Prostate gland (tissue), 2 donors: ENCODE data around the gene FFAR4. TPM values are rescaled to one million over a fixed set of nuclear protein-coding genes. Genes with fewer than 3 reads are reported as not detected.
A peak's percentile ranks its signal among the peaks of the same experiment; 100 is the strongest.

Experiments
- DNase-seq: peaks from one replicate; pipeline ENCODE4 v3.0.0-alpha.2; 2019; ENCODE audit warnings: low spot score
- H3K27ac ChIP-seq, 2 donors: fragments of 200-600 bp; sonication (generic); 2 replicates each; pipeline ENCODE4 v1.5.1; 2017 to 2019
- H3K27me3 ChIP-seq: fragments of 200-600 bp; sonication (generic); replicated peaks from 2 replicates; pipeline ENCODE4 v1.5.1; 2019; ENCODE audit not compliant: insufficient read depth
- H3K36me3 ChIP-seq, 2 donors: fragments of 200-600 bp; sonication (generic); 1 replicate in 1 of 2; 2 replicates in 1 of 2; pipeline versions ENCODE4 v1.5.1 to v1.8.1; 2017 to 2019
- H3K4me1 ChIP-seq: fragments of 200-600 bp; sonication (generic); replicated peaks from 2 replicates; pipeline ENCODE4 v1.5.1; 2019
- H3K4me3 ChIP-seq, 2 donors: fragments of 200-600 bp; sonication (generic); 2 replicates each; pipeline ENCODE4 v1.5.1; 2017 to 2019
- H3K9me3 ChIP-seq: fragments of 200-600 bp; sonication (generic); 2 replicates; pipeline ENCODE4 v1.5.1; 2017
- POLR2A ChIP-seq: fragments of 450-650 bp; IDR thresholded peaks from one replicate; pipeline ENCODE4 v1.6.1; 2016; ENCODE audit warnings: antibody characterized with exemption, mild to moderate bottlenecking
- POLR2AphosphoS5 ChIP-seq: sonication (generic); formaldehyde crosslinking; IDR thresholded peaks from one replicate; pipeline ENCODE4 v1.6.1; 2017; ENCODE audit warnings: antibody characterized with exemption
- whole genome bisulfite sequencing: methylation state at CpG from one replicate; pipeline ENCODE4 v1.1.5; 2018; 5-methylcytosine and 5-hydroxymethylcytosine counted together
- intact Hi-C: fragments of 100-400 bp; cut with DNase I; formaldehyde crosslinking; loops from one replicate; pipeline ENCODE4 v1.14.2; 2022
- total RNA-seq, 2 donors: library from RNA; depleted of rRNA; stranded (reverse); fragments of >200 nt; gene quantifications; one replicate each; pipeline ENCODE4 v1.1.0, GENCODE V29; 2016
- TF ChIP-seq, protein P1 (sequence below), 4 experiments: fragments of 200-600 bp in 2 of 4; fragments of 450-650 bp in 2 of 4; sonication (generic) in 2 of 4; IDR thresholded peaks; 1 replicate in 3 of 4; 2 replicates in 1 of 4; pipeline ENCODE4 v1.5.1; 2016 to 2019; ENCODE audit warnings: antibody characterized with exemption in 4 of 4, mild to moderate bottlenecking in 2 of 4, moderate library complexity in 2 of 4

The FFAR4 gene
- total RNA-seq, 2 donors from 2014 or later: 0.18 TPM; not detected in 1

DNA sequence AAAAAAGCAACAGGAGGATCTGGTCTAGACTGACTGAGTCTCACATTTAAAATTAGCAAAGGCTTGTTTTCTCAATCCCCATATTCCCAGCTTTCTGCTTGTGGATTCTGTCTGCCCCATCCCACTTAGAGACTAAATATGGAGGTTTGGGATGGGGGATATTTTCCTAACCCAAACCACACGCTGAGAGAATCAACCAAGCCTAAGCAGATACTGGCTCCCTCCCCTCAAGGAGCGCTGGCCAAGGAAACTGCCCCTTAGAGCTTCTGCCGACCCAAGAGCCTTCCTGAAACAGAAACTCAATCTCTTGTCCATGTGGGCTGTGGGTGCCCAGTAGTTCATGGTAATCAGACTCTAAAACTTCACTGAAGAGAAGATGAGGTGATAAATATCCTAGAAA lies 3.9 kb downstream of the FFAR4 start:
- 52% methylated on average over 3 of the region's 3 CpGs for WGBS
- no peak overlapping the region for H3K27ac ChIP-seq
- H3K9me3 ChIP-seq: no peaks in the 10 kb centered on the region
- no peak overlapping the region for H3K4me3 ChIP-seq
- DNase-seq: no peak
- peaks cover 14% of the 10 kb centered on the region for H3K27me3 ChIP-seq
- intact Hi-C loops: no loop called here
- TF ChIP-seq, protein P1, sequence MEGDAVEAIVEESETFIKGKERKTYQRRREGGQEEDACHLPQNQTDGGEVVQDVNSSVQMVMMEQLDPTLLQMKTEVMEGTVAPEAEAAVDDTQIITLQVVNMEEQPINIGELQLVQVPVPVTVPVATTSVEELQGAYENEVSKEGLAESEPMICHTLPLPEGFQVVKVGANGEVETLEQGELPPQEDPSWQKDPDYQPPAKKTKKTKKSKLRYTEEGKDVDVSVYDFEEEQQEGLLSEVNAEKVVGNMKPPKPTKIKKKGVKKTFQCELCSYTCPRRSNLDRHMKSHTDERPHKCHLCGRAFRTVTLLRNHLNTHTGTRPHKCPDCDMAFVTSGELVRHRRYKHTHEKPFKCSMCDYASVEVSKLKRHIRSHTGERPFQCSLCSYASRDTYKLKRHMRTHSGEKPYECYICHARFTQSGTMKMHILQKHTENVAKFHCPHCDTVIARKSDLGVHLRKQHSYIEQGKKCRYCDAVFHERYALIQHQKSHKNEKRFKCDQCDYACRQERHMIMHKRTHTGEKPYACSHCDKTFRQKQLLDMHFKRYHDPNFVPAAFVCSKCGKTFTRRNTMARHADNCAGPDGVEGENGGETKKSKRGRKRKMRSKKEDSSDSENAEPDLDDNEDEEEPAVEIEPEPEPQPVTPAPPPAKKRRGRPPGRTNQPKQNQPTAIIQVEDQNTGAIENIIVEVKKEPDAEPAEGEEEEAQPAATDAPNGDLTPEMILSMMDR (IDR thresholded peaks at IDR 0.05): no peak
- TF ChIP-seq POLR2A: no peak
- no peak for TF ChIP-seq POLR2AphosphoS5
- H3K4me1 ChIP-seq: peaks cover 4% of the 10 kb centered on the region
- H3K36me3 ChIP-seq: no peaks in the 10 kb centered on the region

DNA sequence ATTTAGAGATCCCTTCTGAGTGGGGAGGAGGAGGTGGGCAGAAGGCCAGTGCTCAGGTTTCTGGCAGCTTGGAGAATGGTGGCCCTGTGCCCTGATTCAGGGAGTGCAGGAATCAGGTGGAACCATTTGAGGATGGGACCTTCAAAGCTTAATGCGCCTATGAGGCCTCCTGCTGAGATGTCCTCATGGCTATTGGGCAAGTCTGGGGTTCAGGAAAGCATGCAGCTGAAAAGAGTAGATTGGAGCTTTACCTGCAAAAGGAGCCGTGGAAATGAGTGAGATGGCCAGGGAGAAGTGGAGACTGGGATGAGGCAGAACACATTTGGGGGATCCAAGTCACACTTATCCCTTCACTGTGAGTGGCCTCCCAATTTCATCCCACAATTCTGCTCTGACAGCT lies 6.1 kb downstream of the FFAR4 start:
- TF ChIP-seq POLR2AphosphoS5 (no peak), POLR2A (no peak)
- TF ChIP-seq, protein P1 (IDR thresholded peaks at IDR 0.05): no peak
- peaks cover 5% of the 10 kb centered on the region for H3K4me1 ChIP-seq
- DNase-seq: no peak
- H3K4me3 ChIP-seq: no peak overlapping the region
- H3K27me3 ChIP-seq: peaks cover 7% of the 10 kb centered on the region
- H3K9me3 ChIP-seq: no peaks in the 10 kb centered on the region
- H3K36me3 ChIP-seq: no peaks in the 10 kb centered on the region
- H3K27ac ChIP-seq: no peak overlapping the region
- WGBS: 63% methylated on average over 2 of the region's 2 CpGs
- intact Hi-C loops: no loop called here

DNA sequence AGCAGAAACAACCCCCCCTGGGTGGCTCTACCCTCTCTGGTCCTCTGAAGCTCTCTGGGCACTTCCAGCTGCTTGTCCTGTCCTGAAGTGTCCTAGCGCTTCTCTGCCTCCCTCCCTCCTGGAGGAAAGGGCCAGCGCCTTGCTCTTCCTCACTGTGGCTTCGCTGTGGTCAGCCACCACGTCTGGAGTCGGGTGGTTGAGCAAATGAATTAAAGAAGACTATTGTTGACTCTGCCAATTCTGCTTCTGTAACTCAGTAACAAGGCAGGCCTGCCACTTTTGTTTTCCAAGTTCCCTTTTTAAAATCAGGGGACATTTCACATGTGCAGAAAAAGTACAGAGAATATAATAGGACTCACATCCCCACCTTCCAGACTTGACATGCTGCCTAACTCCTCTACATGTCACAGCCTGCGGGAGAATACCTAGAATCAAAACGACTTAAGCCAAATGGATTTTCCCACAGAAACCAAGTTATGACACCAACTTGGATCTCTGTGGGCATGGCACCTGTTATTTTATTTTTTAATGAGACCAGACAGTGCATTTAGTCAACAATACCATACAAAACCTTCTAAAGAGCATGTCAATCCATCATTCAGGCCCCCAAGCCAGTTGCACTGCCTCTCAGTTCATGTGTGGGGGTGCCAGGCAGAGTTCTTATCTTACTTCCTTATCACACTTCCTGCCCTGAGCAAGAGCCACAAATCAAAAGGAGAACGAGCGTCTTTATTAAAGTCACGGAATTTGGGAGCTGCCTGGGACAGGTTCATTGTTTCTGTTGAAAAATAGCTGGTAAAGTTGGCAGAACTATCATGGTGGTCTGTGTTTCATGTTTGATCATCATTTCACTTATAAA lies 6.8 kb downstream of the FFAR4 start:
- Histone ChIP-seq H3K9me3 (no peaks in the 10 kb centered on the region), H3K36me3 (no peaks in the 10 kb centered on the region), H3K4me3 (no peak overlapping the region), H3K4me1 (peaks cover 8% of the 10 kb centered on the region), H3K27me3 (peaks cover under 1% of the 10 kb centered on the region), H3K27ac (no peak overlapping the region)
- 16% methylated on average over 10 of the region's 10 CpGs for WGBS
- intact Hi-C loops: no loop called here
- peak; percentile 7 for DNase-seq
- no peak for TF ChIP-seq POLR2A
- TF ChIP-seq, protein P1 (IDR thresholded peaks at IDR 0.05): no peak
- no peak for TF ChIP-seq POLR2AphosphoS5

DNA sequence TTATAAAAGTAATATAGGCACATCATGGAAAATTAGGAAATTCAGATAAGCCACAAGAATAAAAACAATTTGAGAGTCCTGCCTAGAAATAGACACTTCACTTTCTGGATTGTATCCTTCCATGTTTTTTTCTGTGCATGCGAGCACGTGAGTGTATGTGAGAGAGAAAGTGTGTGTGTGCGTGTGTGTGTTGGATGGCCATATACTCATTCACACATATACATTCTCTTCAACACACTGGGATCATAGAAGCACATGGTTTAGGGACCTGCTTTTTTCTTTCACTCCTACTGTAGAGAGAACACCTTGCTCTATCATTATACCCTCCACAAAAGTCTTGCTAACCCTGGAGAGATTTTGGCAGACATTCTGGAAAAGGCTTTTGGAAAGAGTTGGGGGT lies 7.5 kb downstream of the FFAR4 start:
- H3K4me3 ChIP-seq: no peak overlapping the region
- 40% methylated on average over 3 of the region's 3 CpGs for WGBS
- H3K4me1 ChIP-seq: peaks cover 8% of the 10 kb centered on the region
- H3K9me3 ChIP-seq: no peaks in the 10 kb centered on the region
- TF ChIP-seq POLR2AphosphoS5: no peak
- no peak for TF ChIP-seq POLR2A
- TF ChIP-seq, protein P1 (IDR thresholded peaks at IDR 0.05): no peak
- H3K27ac ChIP-seq: no peak overlapping the region
- no peak for DNase-seq
- intact Hi-C loops: no loop called here
- H3K27me3 ChIP-seq: no peaks in the 10 kb centered on the region
- no peaks in the 10 kb centered on the region for H3K36me3 ChIP-seq

DNA sequence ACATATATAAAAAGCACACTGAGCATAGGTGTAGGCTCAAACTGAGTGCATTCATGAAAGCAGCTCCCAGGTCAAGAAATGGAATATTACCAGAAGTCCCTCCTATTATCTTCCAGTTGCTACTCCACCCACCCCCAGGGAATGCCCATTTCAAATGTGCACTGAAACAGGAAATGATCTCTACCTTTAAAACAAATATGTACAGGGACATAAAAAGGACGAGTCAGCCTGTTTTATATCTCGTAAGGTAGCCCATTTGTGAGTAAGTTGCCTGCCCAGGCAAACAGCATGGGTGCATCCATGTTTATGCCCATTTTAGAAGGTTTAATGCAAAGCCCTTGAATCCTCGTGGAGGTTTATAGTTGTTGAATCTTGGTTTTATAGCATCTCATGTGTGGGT lies 10.4 kb downstream of the FFAR4 start:
- TF ChIP-seq, protein P1 (IDR thresholded peaks at IDR 0.05): no peak
- peak; percentile 83 for TF ChIP-seq POLR2AphosphoS5
- no peak overlapping the region for H3K4me3 ChIP-seq
- intact Hi-C loops: no loop called here
- H3K36me3 ChIP-seq: no peaks in the 10 kb centered on the region
- no peaks in the 10 kb centered on the region for H3K27me3 ChIP-seq
- WGBS: 36% methylated on average over 3 of the region's 3 CpGs
- H3K9me3 ChIP-seq: no peaks in the 10 kb centered on the region
- DNase-seq: peak; percentile 49
- peaks cover 8% of the 10 kb centered on the region for H3K4me1 ChIP-seq
- H3K27ac ChIP-seq: peak overlapping the region in 1 of 2 donors; percentile 18
